Fibroblast of skin of right biceps (primary cell): ENCODE data around the gene KCNQ1OT1.

Source experiments
- DNase-seq: peaks from one replicate; pipeline ENCODE4 v3.0.0-alpha.2; 2013

The KCNQ1OT1 gene

GRCh38 chr11:2700415-2701211 is 819 bp upstream of the KCNQ1OT1 start:
- peak; percentile 40 for DNase-seq

- no peak for DNase-seq
These were observed 636 bp downstream of the KCNQ1OT1 start for GRCh38 chr11:2699185-2699530.

GRCh38 chr11:2698386-2699184 is 1.2 kb downstream of the KCNQ1OT1 start:
- no peak for DNase-seq

GRCh38 chr11:2697866-2698265 is 1.9 kb downstream of the KCNQ1OT1 start:
- no peak for DNase-seq

- DNase-seq, result no peak
These were observed 3.3 kb downstream of the KCNQ1OT1 start for GRCh38 chr11:2696455-2696854.

- DNase-seq, result no peak
These were observed 4.5 kb downstream of the KCNQ1OT1 start for GRCh38 chr11:2694995-2695939.

GRCh38 chr11:2694495-2694894 is 5.3 kb downstream of the KCNQ1OT1 start:
- DNase-seq, result no peak

GRCh38 chr11:2693271-2694261 is 6.2 kb downstream of the KCNQ1OT1 start:
- no peak for DNase-seq

- DNase-seq, result no peak
These were observed 7.6 kb downstream of the KCNQ1OT1 start for GRCh38 chr11:2691991-2692875.

GRCh38 chr11:2691355-2691761 is 8.4 kb downstream of the KCNQ1OT1 start:
- DNase-seq, result no peak

- no peak for DNase-seq
These were observed 9.0 kb downstream of the KCNQ1OT1 start for GRCh38 chr11:2690596-2691354.

GRCh38 chr11:2689651-2690575 is 9.9 kb downstream of the KCNQ1OT1 start:
- no peak for DNase-seq

- DNase-seq, result no peak
These were observed 11.2 kb downstream of the KCNQ1OT1 start for GRCh38 chr11:2688381-2689231.

GRCh38 chr11:2687782-2688191 is 12.0 kb downstream of the KCNQ1OT1 start:
- no peak for DNase-seq

- DNase-seq, result no peak
These were observed 12.6 kb downstream of the KCNQ1OT1 start for GRCh38 chr11:2687223-2687530.

- DNase-seq, result no peak
These were observed 13.2 kb downstream of the KCNQ1OT1 start for GRCh38 chr11:2686360-2687222.
